Prostate gland (tissue), 2 donors: Measurements from ENCODE around the gene GLIS1.

Experiments used
- CTCF ChIP-seq, 4 experiments: fragments of 200-600 bp in 2 of 4; fragments of 450-650 bp in 2 of 4; sonication (generic) in 2 of 4; IDR thresholded peaks; 1 replicate in 3 of 4; 2 replicates in 1 of 4; pipeline ENCODE4 v1.5.1; 2016 to 2019; ENCODE audit warnings: antibody characterized with exemption in 4 of 4, mild to moderate bottlenecking in 2 of 4, moderate library complexity in 2 of 4
- POLR2A ChIP-seq: fragments of 450-650 bp; IDR thresholded peaks from one replicate; pipeline ENCODE4 v1.6.1; 2016; ENCODE audit warnings: antibody characterized with exemption, mild to moderate bottlenecking
- POLR2AphosphoS5 ChIP-seq: sonication (generic); formaldehyde crosslinking; IDR thresholded peaks from one replicate; pipeline ENCODE4 v1.6.1; 2017; ENCODE audit warnings: antibody characterized with exemption

- no peak for TF ChIP-seq CTCF (IDR thresholded peaks at IDR 0.05)
- TF ChIP-seq POLR2A, result no peak
- no peak for TF ChIP-seq POLR2AphosphoS5
Measured at GRCh38 chr1:53605181-53605580, 133.8 kb downstream of the GLIS1 start.
